COR-L47 (cell line): ENCODE results near the gene PRR16.

ENCODE experiments used
- DNase-seq: peaks from one replicate; lab custom pipeline; 2025; lab: John Stamatoyannopoulos, UW

Gene PRR16

DNA sequence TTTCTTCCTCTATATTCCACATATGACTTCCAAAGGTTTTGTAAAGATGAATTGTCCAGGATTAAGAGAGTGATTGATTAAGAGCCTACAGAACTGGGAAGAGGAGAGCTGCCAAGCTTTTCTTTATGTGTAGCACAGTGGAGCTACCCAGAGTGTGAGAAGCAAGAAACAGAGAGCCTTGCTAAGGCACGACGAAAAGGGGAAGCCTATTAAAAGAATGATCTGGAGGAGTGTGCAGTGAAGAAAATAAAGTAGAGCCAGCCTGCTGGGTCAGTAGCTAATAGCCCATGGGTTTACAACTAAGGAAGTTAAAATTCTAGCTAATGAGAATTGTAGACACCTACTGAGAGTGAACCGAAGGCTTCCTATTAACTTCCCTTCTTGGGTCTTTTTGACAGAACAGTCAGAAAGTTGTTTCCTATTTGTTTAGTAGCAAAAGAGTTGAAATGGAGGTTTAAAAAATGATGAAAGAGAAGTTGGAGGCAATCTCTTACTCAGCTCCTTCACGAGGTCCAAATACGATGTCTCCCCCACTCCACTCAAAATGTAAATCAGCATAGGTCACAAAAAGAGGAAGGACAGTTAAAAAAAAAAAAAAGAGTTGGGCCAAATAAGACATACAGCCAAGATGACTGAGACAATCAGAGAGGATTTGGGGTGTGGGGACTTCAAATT, 957 bp upstream of the PRR16 start:
- DNase-seq, result no peak

- DNase-seq, result no peak
Measured at GRCh38 chr5:120464627-120465435, 731 bp downstream of the PRR16 start.

DNA sequence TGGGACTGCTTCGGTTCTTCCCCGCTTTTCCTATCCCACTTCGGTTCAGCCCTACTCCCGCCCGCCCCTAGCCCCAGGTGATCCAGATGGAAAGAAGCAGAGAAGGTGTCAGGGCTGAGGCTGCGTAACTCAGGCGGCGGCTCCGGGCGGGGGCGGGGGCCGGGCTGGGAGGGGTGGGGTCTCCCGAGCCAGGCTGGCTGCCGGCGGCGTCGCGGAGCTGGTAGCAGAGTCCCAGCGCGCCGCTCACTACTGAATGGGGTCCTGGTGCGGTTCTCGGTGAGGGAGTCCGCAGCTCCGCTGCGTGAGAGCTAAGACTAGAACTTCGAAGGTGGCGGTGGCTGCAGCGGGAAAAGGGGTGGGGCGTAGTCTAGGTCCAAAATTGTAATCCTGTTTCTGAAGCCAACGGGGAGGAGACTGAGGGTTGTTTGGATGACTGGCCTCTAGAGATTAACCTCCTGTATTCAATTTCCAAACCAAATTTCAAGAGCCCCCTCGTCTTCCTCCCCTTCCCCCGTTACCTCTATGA, 1.4 kb downstream of the PRR16 start:
- DNase-seq, result peak; percentile 26

DNA sequence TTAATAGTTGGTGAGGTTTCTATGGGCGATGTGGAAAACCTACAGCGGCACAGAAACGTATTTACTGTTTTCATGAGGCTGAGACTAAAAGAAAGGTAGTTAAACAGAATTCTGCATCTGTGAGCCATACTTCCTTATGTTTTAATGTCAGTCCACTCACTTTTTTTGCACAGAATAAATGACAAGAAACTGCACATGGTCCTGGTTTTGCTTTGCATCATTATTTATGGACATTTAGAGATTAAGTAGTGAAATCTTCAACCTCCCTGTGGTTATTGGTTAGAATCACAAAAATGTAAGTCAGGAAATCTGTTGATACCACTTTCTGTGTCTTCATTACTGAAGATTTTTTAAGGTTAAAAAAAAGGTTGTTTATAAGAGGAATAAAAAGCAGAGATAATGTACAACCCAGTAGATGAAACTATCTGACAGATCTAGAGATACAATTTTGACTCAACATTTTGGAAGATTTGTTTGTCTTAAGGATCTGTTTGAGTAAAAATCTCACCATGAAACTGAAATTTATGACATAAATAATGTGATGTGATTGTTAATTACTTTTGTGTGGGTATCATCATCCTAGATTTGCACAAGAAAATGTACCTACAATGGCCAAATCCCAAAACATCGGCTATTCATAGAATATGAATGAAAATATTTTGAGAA, 2.4 kb downstream of the PRR16 start:
- DNase-seq, result no peak

GRCh38 chr5:120471971-120472370, 7.9 kb downstream of the PRR16 start:
- DNase-seq, result no peak

- DNase-seq, result no peak
Measured at GRCh38 chr5:120472911-120473310, 8.8 kb downstream of the PRR16 start.

GRCh38 chr5:120473332-120473731, 9.2 kb downstream of the PRR16 start:
- no peak for DNase-seq

DNA sequence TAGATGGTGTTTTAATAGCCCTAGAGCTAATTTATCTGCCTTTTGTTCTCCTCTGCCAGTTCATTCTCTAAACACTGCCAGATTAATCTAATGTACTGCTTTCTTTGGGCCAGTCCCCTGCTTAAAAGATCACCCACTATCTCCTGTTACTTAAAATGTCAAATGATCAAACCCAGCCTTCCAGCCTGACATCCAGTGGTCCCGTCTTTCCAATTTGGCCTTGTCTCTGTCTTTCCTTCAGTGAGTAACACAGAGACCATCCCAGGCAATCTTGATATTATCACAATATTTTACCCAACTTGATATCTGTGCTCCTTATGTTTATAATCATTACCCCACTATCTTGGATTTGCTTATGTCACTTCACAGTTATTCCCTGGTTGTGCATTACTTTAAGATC, 12.0 kb downstream of the PRR16 start:
- DNase-seq, result no peak

DNA sequence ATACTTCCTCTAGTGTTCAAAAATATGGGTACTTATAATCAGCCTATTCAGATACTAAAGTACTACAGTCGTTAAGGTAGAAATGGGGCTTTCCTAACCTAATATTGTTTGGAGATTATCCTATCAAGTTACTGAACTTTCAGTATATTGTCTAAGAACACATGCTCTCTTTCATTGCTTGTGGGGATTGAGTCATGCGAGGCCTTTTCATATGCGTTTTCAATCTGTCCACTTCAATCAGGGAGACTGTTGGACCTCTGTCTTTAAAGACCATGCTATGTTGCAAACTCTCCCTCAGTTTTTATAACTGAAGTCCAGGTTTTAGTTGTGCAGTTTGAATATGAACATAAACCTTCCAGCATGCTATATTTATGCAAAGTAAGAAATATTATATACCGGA, 15.0 kb downstream of the PRR16 start:
- DNase-seq, result no peak

- DNase-seq, result no peak
Measured at GRCh38 chr5:120499876-120500563, 35.9 kb downstream of the PRR16 start.

DNA sequence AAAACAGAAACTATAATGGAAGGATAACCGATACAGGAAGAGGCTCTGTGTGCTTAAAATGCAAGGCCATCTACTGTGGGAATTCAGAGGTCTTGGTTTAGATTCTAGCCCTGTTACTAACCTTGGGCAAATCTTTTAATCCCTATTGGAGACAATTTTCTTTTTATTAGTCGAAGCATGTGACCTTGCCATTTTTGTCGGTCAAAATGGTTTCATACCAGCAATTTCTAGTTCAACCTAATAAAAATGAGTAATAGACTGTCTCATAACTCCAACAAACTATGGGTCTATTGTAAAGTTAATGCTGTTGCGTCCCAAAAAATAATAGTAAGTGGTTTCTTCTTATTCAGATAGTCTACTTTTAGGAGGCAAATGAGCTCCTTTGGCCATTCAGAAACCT, 38.4 kb downstream of the PRR16 start:
- no peak for DNase-seq

DNA sequence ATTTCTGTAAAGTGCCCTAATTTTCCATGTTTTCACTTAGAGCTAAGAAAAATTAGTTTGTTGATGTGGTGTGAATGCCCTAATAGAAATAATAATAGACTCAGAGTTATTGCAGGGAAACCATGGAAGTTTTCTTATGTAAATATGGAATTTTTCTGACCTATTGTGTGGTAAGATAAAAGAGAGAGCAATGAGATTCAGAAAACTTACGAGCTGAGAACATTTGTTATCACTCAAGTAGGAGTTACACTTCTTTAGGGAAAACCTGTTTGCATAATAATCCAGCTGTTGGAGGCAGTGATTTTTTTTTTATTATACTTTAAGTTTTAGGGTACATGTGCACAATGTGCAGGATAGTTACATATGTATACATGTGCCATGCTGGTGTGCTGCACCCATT, 39.2 kb downstream of the PRR16 start:
- no peak for DNase-seq

GRCh38 chr5:120504057-120504456, 40.0 kb downstream of the PRR16 start:
- no peak for DNase-seq

- no peak for DNase-seq
Measured at GRCh38 chr5:120507197-120507596, 43.1 kb downstream of the PRR16 start.

DNA sequence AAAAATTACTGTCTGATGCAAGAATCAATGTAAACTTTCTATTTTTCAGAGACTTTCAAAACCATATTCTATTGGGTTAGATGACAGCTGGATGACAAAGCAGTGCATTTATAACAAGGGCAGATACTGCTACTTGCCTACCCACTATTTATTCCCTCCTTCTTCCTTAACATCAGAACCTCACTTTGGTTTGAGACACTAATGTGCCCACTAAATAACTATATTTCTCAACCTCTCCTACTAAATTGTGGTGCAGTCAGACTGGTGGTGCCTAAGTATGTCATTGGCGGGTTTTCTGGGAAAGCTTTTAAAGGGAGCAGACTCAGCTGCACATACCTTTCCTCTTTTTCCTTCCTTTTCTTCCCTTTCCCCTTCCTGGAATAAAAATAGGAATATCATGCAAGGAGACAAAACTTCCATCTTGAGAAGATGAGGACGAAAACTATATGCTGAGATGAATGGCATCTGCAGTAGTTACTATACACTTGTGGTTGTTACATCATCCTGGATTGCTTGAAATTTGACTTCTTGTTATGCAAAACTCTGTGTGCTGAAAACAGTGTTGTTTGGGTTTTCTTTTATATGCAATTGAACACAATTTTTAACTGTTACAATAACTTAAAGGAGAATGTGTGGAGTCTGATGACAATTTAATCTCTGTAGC, 43.8 kb downstream of the PRR16 start:
- DNase-seq, result no peak

DNA sequence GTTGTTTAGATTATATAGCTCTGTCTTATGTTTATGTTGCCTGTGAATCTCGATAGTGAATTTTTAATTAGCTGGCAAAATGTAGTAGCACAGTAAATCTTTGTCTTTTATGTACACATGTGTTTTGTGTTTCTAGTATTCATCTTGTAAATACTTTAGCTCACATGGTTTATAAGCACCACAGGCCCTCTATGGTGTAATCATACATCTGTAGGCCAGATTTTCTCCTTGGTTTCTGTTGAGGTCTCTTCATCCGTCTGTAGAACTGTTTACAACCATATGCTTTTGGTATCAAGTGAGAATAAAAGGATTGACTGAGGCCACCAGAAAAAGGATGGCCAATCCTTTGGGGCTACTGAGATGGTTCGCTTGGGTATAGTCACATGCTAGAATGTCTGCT, 45.0 kb downstream of the PRR16 start:
- DNase-seq, result no peak

DNA sequence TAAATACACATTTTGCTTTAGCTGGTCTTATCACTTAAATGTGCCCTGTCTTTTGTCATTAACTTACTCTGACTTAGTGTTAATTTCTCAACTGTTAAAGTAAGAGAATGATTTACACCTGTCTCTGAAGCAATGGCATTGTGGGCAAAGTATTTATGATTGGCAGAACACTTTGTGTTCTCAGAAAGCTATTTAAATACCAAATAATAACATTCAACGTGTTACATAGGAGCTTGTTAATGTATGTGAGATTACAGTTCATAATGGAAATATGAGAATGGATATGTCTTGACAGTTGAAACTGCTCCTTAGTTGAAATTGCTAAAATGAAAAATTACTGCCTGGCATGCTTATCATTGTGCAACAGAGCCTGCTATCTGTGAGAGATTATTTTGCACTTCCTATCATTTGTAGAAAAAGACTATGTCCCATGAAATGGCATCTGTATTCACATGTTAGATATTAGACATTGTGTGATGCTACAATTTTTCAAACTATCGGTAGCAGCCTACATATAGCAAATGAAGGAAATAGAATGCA, 46.1 kb downstream of the PRR16 start:
- no peak for DNase-seq

DNA sequence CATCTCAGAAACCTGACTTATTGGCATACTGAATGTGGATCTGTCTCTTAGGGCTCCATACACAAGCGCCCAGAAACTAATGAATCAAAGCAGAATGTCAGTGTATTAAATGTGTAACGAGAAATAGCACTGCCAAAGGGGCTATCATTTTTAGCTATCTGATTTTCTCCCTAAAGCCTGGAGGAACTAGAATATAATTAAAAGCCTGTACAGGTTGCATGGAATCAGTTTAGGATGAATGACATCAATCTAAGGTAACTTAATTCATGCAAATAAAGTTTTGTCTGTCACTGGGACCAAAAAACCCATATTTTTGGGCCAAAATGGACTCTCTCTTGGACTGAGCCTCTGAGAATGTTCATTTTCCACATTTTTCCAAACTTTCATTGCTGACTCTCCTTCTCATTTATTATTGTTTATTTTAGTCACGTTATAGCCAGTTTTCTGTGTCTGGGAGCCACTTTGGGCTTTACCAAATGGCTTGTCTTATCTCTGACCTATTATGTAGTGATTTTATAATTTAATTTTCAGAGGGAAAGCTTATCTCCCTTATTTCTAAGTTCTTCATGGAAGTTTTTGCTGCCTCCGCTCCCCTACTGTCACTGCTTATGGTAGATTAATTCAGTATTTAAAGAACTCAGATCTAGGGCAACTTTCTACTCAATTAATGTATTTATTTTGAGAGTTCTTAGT, 47.0 kb downstream of the PRR16 start:
- DNase-seq, result no peak

DNA sequence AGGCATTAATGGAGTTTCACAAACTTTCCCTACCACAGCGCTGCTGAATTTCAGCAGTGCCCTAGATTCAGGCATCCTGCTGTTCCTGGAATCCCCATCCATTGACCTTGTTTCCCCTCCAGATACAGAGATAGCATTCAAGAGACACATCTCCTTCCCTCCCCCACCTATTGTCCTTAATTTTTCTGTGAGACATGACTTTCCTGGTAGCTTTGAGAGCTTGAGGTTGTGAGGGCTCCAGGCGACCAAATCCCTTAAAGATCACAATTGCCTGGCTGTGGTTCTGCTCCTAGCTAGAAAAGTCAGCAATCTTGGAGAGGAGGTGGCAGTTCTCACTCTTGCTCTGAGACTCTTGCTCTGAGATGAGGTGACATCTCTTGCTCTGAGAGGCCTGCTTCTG, 48.0 kb downstream of the PRR16 start:
- no peak for DNase-seq

DNA sequence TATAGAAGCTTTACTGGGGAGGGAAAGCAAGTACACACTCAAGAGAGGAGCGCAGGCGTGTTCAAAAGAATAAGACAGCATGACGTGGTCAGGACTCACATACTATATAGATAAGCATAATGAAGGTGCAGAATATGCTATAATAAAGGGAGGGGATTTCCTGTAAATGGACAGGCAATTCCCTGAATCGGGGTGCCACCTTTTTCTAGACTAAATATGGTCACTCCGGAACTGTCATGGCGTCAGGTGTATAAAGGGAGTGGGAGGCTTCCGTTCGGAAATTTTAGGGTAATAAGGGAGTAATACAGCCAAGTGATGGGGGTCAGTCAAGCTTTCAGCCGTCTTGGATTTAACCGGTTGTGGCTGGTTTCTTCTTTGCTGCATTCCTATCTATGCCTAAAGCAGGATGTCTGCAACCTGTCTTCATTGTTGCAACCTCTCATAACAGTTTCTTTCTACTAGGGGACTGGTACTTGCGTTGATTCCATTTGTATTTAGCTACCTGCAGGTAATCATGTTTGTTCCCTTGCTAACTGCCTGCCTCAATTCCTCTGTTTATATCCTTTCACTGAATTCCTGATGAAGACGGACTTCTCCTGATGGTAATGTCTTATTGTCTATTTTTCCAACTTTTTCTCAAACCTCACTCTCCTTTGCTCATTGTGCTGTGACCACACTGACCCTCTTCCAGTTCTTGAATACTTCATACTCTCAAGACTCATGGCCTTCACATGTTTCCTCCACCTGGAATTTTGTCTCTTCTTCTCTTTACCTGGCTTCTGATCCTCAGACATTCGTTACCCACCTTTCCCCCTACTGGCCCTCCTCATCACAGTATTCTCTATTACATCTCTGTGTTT, 48.9 kb downstream of the PRR16 start:
- no peak for DNase-seq
